Stimulated activated memory B cell treated with anti-CD40 and anti-IgM and Interleukin-4, amounts not matched to agents 10 μg/mL and 1 μg/mL and 100 μg/mL, for 72 hours (primary cell): Measurements from ENCODE around the gene RNF40.

ENCODE experiments used
- ATAC-seq: fragments of 150-1000 bp; cut with Tn5 transposase; 2 replicates; pipeline ENCODE4 v1.10.0; 2021
- H3K27ac Mint-ChIP-seq: one replicate; pipeline ENCODE4 v1.8.0; 2022; ENCODE audit warnings: mild to moderate bottlenecking, mixed read lengths
- H3K27me3 Mint-ChIP-seq: one replicate; pipeline ENCODE4 v1.8.0; 2022; ENCODE audit warnings: mixed read lengths
- H3K36me3 Mint-ChIP-seq: one replicate; pipeline ENCODE4 v1.8.0; 2022; ENCODE audit warnings: mixed read lengths
- H3K4me1 Mint-ChIP-seq: one replicate; pipeline ENCODE4 v1.8.0; 2022; ENCODE audit warnings: mixed read lengths
- H3K4me3 Mint-ChIP-seq: one replicate; pipeline ENCODE4 v1.8.0; 2022; ENCODE audit warnings: mild to moderate bottlenecking, moderate library complexity, mixed read lengths
- H3K9me3 Mint-ChIP-seq: one replicate; pipeline ENCODE4 v1.8.0; 2022; ENCODE audit warnings: mixed read lengths

The RNF40 gene

GRCh38 chr16:30736995-30737793 is 24.9 kb upstream of the RNF40 start:
- ATAC-seq, result no peak
- Mint-ChIP-seq H3K9me3 (no peaks in the 10 kb centered on the region), H3K36me3 (peaks cover 81% of the 10 kb centered on the region), H3K4me3 (no peak overlapping the region), H3K27ac (no peak overlapping the region), H3K4me1 (peaks cover 9% of the 10 kb centered on the region), H3K27me3 (no peaks in the 10 kb centered on the region)

- H3K4me1 Mint-ChIP-seq, result peaks cover 9% of the 10 kb centered on the region
- ATAC-seq, result no peak
- no peak overlapping the region for H3K27ac Mint-ChIP-seq
- no peaks in the 10 kb centered on the region for H3K27me3 Mint-ChIP-seq
- peaks cover 78% of the 10 kb centered on the region for H3K36me3 Mint-ChIP-seq
- no peaks in the 10 kb centered on the region for H3K9me3 Mint-ChIP-seq
- H3K4me3 Mint-ChIP-seq, result no peak overlapping the region
Measured at GRCh38 chr16:30737794-30738648, 24.1 kb upstream of the RNF40 start.

GRCh38 chr16:30738984-30739951 is 22.9 kb upstream of the RNF40 start:
- Mint-ChIP-seq H3K27ac (no peak overlapping the region), H3K36me3 (peaks cover 74% of the 10 kb centered on the region), H3K27me3 (no peaks in the 10 kb centered on the region), H3K9me3 (no peaks in the 10 kb centered on the region), H3K4me1 (peaks cover 14% of the 10 kb centered on the region), H3K4me3 (no peak overlapping the region)
- no peak for ATAC-seq

GRCh38 chr16:30740364-30741251 is 21.5 kb upstream of the RNF40 start:
- H3K9me3 Mint-ChIP-seq, result no peaks in the 10 kb centered on the region
- H3K4me1 Mint-ChIP-seq, result peaks cover 14% of the 10 kb centered on the region
- H3K27me3 Mint-ChIP-seq, result no peaks in the 10 kb centered on the region
- peak overlapping the region; percentile 14 for H3K27ac Mint-ChIP-seq
- no peak for ATAC-seq
- H3K36me3 Mint-ChIP-seq, result peaks cover 72% of the 10 kb centered on the region
- no peak overlapping the region for H3K4me3 Mint-ChIP-seq

GRCh38 chr16:30741461-30741914 is 20.6 kb upstream of the RNF40 start:
- H3K9me3 Mint-ChIP-seq, result no peaks in the 10 kb centered on the region
- peaks cover 64% of the 10 kb centered on the region for H3K36me3 Mint-ChIP-seq
- peaks cover 14% of the 10 kb centered on the region for H3K4me1 Mint-ChIP-seq
- H3K4me3 Mint-ChIP-seq, result no peak overlapping the region
- no peak overlapping the region for H3K27ac Mint-ChIP-seq
- ATAC-seq, result no peak
- no peaks in the 10 kb centered on the region for H3K27me3 Mint-ChIP-seq

GRCh38 chr16:30743716-30744115 is 18.4 kb upstream of the RNF40 start:
- Mint-ChIP-seq H3K27ac (no peak overlapping the region), H3K9me3 (no peaks in the 10 kb centered on the region), H3K36me3 (peaks cover 50% of the 10 kb centered on the region), H3K27me3 (no peaks in the 10 kb centered on the region), H3K4me1 (peaks cover 33% of the 10 kb centered on the region), H3K4me3 (no peak overlapping the region)
- ATAC-seq, result no peak

- peaks cover 49% of the 10 kb centered on the region for H3K36me3 Mint-ChIP-seq
- no peak overlapping the region for H3K4me3 Mint-ChIP-seq
- H3K4me1 Mint-ChIP-seq, result peaks cover 38% of the 10 kb centered on the region
- ATAC-seq, result no peak
- no peaks in the 10 kb centered on the region for H3K9me3 Mint-ChIP-seq
- no peak overlapping the region for H3K27ac Mint-ChIP-seq
- no peaks in the 10 kb centered on the region for H3K27me3 Mint-ChIP-seq
Measured at GRCh38 chr16:30744183-30744582, 17.9 kb upstream of the RNF40 start.

GRCh38 chr16:30745082-30745481 is 17.0 kb upstream of the RNF40 start:
- ATAC-seq, result no peak
- H3K36me3 Mint-ChIP-seq, result peaks cover 56% of the 10 kb centered on the region
- no peak overlapping the region for H3K4me3 Mint-ChIP-seq

GRCh38 chr16:30746638-30747175 is 15.4 kb upstream of the RNF40 start:
- H3K27ac Mint-ChIP-seq, result peak overlapping the region; percentile 90
- H3K4me1 Mint-ChIP-seq, result peaks cover 43% of the 10 kb centered on the region
- no peaks in the 10 kb centered on the region for H3K27me3 Mint-ChIP-seq
- no peak overlapping the region for H3K4me3 Mint-ChIP-seq
- H3K9me3 Mint-ChIP-seq, result no peaks in the 10 kb centered on the region
- no peak for ATAC-seq
- H3K36me3 Mint-ChIP-seq, result peaks cover 56% of the 10 kb centered on the region

More at GRCh38 chr16:30745082-30745481, 17.0 kb upstream of the RNF40 start:
- Mint-ChIP-seq H3K9me3 (no peaks in the 10 kb centered on the region), H3K27ac (no peak overlapping the region), H3K4me1 (peaks cover 47% of the 10 kb centered on the region), H3K27me3 (no peaks in the 10 kb centered on the region)

- no peak for ATAC-seq
- Mint-ChIP-seq H3K9me3 (no peaks in the 10 kb centered on the region), H3K36me3 (peaks cover 51% of the 10 kb centered on the region), H3K27me3 (no peaks in the 10 kb centered on the region), H3K27ac (peak overlapping the region; percentile 90), H3K4me3 (peak overlapping the region; percentile 96), H3K4me1 (peaks cover 43% of the 10 kb centered on the region)
Measured at GRCh38 chr16:30747331-30747730, 14.8 kb upstream of the RNF40 start.

- H3K27me3 Mint-ChIP-seq, result no peaks in the 10 kb centered on the region
- H3K4me3 Mint-ChIP-seq, result peak within 1 kb of the TSS; percentile 96
- H3K4me1 Mint-ChIP-seq, result peaks cover 43% of the 10 kb centered on the region
- H3K36me3 Mint-ChIP-seq, result peaks cover 50% of the 10 kb centered on the region
- H3K9me3 Mint-ChIP-seq, result no peaks in the 10 kb centered on the region
- peak; percentile 100 for ATAC-seq
- peak within 1 kb of the TSS; percentile 90 for H3K27ac Mint-ChIP-seq
Measured at GRCh38 chr16:30747799-30748633, 14.1 kb upstream of the RNF40 start, which contains the start of gene PHKG2. PHKG2 (plus strand) TSS chr16:30748425; CDS start chr16:30748821, 396 bp downstream.

- peaks cover 38% of the 10 kb centered on the region for H3K4me1 Mint-ChIP-seq
- no peaks in the 10 kb centered on the region for H3K27me3 Mint-ChIP-seq
- peak; percentile 53 for ATAC-seq
- H3K27ac Mint-ChIP-seq, result peak overlapping the region; percentile 90
- H3K9me3 Mint-ChIP-seq, result no peaks in the 10 kb centered on the region
- H3K4me3 Mint-ChIP-seq, result peak overlapping the region; percentile 96
- H3K36me3 Mint-ChIP-seq, result peaks cover 50% of the 10 kb centered on the region
Measured at GRCh38 chr16:30748634-30749445, 13.3 kb upstream of the RNF40 start.
